Measurements from ENCODE around the gene SPIRE1.

SPIRE1 gene

GRCh38 chr18:12455496-12455895, 202.4 kb downstream of the SPIRE1 start:
- no peak for DNase-seq (ENCODE audit: low read depth in 2 of 3, low spot score in 2 of 3)

DNA sequence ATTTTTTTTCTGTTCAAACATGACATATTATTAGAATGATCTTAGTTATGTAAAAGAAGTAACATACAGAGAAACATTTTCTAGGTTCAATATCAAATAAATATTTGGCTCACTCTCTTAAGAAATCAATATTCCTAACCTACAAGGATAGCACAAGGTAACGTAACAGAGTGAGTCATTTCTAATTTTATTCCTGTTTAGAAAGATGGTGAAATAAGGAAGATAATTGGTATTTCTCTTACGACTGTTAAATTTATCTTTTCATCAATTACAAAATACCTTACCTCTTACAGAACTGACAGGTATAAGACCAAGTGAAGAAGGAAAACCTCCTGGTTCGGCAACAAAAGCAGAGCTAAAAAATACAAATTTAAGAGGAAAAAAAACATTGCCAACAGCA, 205.1 kb downstream of the SPIRE1 start:
- DNase-seq (ENCODE audit: low read depth in 2 of 3, low spot score in 2 of 3), result no peak

GRCh38 chr18:12451428-12451827, 206.5 kb downstream of the SPIRE1 start:
- DNase-seq (ENCODE audit: low read depth in 2 of 3, low spot score in 2 of 3), result no peak

DNA sequence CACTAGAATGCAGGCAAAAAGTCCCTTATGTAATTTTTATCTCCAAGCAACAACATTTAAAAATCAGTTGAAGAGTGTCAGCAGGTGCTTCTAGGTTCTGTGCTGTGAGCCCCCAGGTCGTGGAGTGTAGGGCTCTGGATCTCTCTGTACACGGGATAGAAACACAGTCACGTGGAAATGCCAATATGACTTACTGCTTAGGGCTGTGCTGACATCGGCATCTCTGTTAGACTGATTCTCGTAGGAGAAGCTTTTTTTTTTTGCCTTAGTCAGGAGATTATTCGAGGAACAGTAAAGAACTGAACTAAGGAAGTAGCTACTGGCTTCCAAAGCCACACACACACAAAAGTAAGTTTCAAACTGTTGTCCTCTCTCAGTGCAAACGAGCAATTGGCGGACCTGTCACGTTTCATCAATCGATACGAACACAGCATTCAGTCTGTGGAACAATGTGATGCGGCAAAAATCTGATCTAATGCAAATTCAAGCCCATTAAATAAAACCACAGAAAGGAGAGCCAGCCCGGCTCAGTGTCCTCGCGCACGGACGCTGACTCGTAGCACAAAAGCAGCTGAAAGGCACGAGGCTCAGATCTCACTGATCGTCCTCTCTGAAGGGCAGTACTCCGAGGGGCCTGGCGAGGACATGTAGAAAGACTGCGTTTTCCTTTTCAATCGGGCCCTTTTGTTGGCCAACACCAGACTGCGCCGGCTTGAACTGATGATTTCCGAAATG, 208.7 kb downstream of the SPIRE1 start:
- DNase-seq (ENCODE audit: low read depth in 2 of 3, low spot score in 2 of 3), result no peak

- DNase-seq (ENCODE audit: low read depth in 2 of 3, low spot score in 2 of 3), result no peak
These were observed 212.4 kb downstream of the SPIRE1 start for GRCh38 chr18:12445554-12445953.

DNA sequence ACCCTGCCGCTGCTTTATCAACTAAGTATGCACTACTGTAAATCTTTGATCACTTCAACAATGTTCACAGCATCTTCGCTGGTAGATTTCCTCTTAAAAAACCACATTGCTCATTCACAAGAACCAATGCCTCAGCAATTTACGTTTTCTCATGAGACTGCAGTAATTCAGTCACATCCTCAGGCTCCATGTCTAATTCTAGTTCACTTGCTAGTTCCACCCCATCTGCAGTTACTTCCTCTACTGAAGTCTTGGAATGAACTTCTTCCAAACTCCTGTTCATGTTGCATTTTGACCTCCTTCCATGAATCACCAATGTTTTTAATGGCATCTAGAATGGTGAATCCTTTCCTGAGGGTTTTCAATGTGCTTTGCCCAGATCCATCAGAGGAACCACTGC, 214.4 kb downstream of the SPIRE1 start:
- DNase-seq (ENCODE audit: low read depth in 2 of 3, low spot score in 2 of 3), result no peak

DNA sequence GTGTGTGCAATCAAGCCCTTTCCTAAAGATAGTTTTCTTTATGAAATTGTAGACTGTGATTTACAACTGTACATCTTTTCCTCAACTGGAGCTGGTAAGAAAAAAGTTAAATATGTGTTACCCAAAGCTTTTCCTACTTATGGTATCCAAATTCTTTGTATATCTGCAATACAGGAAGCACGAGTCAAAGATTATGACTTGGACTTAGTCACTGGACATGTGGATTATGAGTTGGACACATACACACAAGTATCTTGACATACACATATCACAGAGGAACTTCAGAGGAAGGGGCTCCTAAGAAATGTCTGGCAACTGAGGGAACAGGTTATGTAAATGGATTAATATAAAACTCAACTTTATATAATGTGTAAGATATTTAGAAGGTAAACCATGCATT, 215.0 kb downstream of the SPIRE1 start:
- DNase-seq (ENCODE audit: low read depth in 2 of 3, low spot score in 2 of 3), result no peak

- DNase-seq (ENCODE audit: low read depth in 2 of 3, low spot score in 2 of 3), result no peak
These were observed 216.4 kb downstream of the SPIRE1 start for GRCh38 chr18:12441475-12442034.

DNA sequence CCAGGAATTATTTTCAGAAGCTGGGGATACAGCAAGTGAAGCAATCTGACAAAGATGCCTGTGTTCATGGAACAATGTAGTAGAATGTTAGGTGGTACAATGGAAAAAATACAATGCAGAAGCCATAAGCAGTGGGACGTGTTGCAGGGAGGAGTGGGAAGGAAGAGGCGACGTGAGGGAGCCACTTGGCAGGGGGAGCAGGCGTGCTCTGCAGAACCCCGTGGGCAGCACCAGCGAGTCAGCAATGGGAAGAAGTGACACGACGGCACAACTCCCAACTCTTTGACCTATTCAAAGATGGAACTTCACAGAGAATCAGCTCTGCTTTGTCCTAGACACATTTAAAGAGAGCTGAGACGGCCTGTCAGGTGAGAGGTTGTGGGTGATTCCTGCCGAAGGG, 219.7 kb downstream of the SPIRE1 start:
- no peak for DNase-seq (ENCODE audit: low read depth in 2 of 3, low spot score in 2 of 3)

DNA sequence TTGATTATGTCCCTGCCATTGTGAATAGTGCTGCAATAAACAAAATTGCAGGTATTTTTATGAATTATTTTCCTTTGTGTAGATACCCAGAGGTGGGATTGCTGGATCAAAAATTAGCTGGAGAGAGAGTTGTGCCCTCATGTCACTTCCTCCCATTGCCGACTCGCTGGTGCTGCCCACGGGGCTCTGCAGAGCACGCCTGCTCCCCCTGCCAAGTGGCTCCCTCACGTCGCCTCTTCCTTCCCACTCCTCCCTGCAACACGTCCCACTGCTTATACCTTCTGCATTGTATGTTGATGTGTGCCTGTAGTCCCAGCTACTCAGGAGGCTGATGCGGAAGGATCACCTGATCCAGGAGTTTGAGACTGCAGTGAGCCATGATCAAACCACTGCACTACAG, 222.0 kb downstream of the SPIRE1 start:
- DNase-seq (ENCODE audit: low read depth in 2 of 3, low spot score in 2 of 3), result no peak

GRCh38 chr18:12434541-12434929, 223.4 kb downstream of the SPIRE1 start:
- no peak for DNase-seq (ENCODE audit: low read depth in 2 of 3, low spot score in 2 of 3)

GRCh38 chr18:12433829-12434540, 223.9 kb downstream of the SPIRE1 start:
- no peak for DNase-seq (ENCODE audit: low read depth in 2 of 3, low spot score in 2 of 3)

- DNase-seq (ENCODE audit: low read depth in 2 of 3, low spot score in 2 of 3), result no peak
These were observed 225.0 kb downstream of the SPIRE1 start for GRCh38 chr18:12432881-12433280.

DNA sequence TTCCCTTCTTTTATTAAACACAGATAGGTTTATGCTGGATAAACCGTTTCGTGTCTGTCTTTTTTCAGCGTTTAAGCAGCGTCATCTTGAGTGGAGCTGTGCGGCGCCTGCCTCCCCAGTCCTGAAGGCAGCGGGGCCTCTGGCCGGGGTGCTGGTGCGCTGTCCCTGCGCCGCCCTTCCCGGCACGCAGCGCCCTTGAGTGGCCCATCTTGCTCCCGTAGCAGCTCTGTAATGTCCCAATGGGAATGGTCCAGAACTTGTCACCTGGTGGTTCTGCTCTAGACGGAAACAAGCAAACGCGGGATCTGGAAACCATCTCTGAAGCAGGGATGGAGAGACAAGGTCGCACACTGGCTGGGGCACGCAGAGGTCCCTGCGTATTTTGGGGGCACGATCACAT, 225.7 kb downstream of the SPIRE1 start:
- DNase-seq (ENCODE audit: low read depth in 2 of 3, low spot score in 2 of 3), result no peak

DNA sequence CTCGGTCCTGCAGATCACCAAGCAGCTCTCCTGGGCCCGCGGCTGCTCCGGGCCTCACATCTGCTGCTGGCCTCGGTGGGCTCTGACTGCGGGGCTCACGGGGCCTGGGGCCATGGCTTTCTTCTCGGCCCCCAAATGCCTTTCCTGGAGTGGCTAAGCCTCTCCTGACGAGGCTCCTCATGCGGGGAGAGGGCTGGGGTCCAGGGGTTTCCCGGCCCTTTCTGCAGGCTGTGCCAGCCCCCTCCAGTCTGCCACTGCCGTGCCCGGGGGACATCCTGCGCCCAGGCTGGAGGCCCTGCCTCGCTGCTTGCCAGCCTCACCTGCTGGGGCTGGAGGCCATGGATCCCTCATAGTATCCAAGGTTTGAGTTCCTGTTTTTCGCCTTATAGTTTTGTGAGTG, 226.3 kb downstream of the SPIRE1 start:
- DNase-seq (ENCODE audit: low read depth in 2 of 3, low spot score in 2 of 3), result no peak

GRCh38 chr18:12430137-12430990, 227.5 kb downstream of the SPIRE1 start:
- DNase-seq (ENCODE audit: low read depth in 2 of 3, low spot score in 2 of 3), result no peak

DNA sequence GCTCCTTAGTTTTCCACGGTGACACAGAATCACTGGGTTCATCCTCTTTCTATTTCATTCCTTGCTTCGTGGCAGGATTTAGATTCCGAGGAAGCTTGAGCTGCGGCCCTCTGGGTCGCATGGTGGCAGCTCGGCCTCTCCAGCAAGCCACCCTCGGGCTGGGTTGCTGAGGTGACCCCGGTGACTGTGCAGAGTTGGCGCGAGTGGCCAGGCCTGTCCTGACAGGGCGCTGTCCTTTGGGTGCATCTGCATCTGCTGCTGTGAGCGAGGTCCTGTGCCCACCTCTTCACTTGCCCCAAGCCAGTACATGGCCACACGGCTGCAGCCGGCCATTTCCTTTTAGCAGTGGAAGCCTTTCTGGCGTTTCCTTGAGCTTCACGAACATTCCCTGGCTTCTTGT, 228.4 kb downstream of the SPIRE1 start:
- DNase-seq (ENCODE audit: low read depth in 2 of 3, low spot score in 2 of 3), result no peak

DNA sequence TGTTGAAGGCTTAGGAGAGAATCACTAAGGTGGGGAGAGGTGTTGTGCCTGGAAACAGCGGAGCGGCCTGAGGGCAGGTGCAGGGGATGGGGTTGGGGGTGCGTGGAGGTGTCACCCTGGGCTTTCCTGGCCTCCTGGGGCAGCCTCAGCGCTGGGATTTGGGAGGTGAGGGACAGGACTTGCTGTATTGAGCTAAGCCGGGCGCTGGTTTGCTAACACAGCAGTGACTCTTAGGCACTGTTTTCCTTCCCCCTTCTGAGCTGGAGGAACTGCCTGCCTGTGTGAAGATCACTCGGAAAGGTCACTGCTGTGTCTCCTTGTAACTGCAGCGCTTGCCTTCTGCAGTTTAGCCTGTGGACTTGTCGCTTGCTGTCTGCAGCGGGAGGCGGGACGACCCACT, 229.0 kb downstream of the SPIRE1 start:
- no peak for DNase-seq (ENCODE audit: low read depth in 2 of 3, low spot score in 2 of 3)

GRCh38 chr18:12426924-12427323, 231.0 kb downstream of the SPIRE1 start:
- DNase-seq (ENCODE audit: low read depth in 2 of 3, low spot score in 2 of 3), result no peak

- DNase-seq (ENCODE audit: low read depth in 2 of 3, low spot score in 2 of 3), result no peak
These were observed 233.7 kb downstream of the SPIRE1 start for GRCh38 chr18:12424252-12424651.

DNA sequence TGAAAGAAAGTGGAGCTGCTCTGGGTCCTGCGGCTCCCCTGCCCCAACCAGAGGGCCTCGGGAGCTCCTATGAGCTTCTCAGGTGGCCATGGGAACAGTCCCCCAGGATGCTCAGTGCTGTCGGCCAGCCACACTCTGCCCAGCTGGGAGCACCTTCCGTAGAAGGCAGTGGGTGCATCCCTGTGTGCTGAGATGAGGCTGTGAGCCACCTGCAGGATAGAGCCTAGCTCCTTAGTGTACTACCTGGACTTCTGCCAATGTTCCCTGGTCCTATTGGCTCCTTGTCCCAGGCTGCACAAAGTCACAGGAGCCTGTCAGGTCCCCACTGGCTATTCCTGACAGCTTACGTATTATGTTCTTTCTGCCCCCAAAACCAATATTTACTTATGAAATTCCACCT, 234.1 kb downstream of the SPIRE1 start:
- DNase-seq (ENCODE audit: low read depth in 2 of 3, low spot score in 2 of 3), result no peak

DNA sequence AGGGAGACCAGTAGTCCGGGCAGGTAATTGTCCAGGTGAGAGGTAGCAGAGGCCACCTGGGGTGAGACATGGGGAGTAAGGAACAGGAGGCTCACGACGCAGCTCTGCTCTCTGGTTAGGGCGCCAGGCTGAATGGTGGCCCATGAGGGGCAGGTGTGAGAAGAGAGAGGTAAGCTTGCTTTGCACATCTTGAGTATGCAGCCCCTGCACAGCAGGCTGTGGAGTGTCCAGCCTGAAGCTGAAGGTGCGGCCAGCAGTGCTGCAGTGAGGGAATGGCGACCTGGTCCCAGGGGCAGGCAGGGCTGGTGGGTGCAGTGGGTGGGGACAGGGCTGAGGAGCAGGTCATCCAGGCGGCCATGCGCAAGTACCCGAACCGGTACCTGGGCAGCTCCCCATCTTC, 234.5 kb downstream of the SPIRE1 start:
- no peak for DNase-seq (ENCODE audit: low read depth in 2 of 3, low spot score in 2 of 3)

Data from activated CD8-positive, alpha-beta memory T cell treated with anti-CD3 and anti-CD28 coated beads for 48 hours (primary cell).